Gastroesophageal sphincter (tissue), 3 donors: Measurements from ENCODE around the gene USP47.

ENCODE experiments used
- CTCF ChIP-seq, 4 experiments: fragments of 200-600 bp in 2 of 4; fragments of 450-650 bp in 2 of 4; sonication (generic) in 1 of 4; IDR thresholded peaks; one replicate each; pipeline ENCODE4 v1.5.1; 2017 to 2019; ENCODE audit warnings: antibody characterized with exemption in 4 of 4, mild to moderate bottlenecking in 2 of 4, moderate library complexity in 2 of 4
- POLR2AphosphoS5 ChIP-seq: sonication (generic); formaldehyde crosslinking; IDR thresholded peaks from one replicate; pipeline ENCODE4 v1.6.1; 2017; ENCODE audit warnings: antibody characterized with exemption

GRCh38 chr11:11977206-11977938, 135.6 kb downstream of the USP47 start:
- TF ChIP-seq CTCF (IDR thresholded peaks at IDR 0.05) (no peak), POLR2AphosphoS5 (peak; percentile 55)
